ENCODE measurements around the gene IL17RD. TPM values are rescaled to one million over a fixed set of nuclear protein-coding genes. Genes with fewer than 3 reads are reported as not detected.

Gene IL17RD
- total and polyA plus RNA-seq, 2 of the 4 experiments (the other 2 are of a cell fraction), result 0.72 to 0.92 TPM

DNA sequence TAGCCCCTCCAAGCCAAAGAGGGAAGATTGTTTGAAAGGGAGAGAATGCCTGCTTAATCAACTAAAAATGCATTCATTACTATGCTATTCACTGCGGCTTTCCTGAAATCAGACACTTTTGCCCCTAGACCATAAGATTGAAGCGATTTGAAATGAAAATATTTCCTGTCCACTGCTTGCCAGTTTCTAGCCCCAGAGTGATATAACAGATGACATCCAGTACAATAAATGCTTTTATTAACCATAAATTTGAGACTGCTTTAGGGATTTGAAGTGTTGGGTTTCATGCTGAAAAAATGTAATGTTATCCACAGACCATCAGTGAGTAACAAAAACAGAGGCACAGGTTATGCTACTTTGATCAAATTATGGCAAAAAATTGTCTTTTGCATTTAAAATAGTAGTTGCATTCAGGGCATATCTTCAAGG, 14.1 kb downstream of the IL17RD start:
- no peak overlapping the region for H3K4me3 ChIP-seq (ENCODE audit: insufficient read depth, low read depth, low read length)

More for the DNA sequence above, 14.1 kb downstream of the IL17RD start:
- H3K79me1 ChIP-seq (ENCODE audit: low read depth in 1 of 2, low read length in 2 of 2), result no peaks in the 10 kb centered on the region
- no peak overlapping the region for H2AK5ac ChIP-seq (ENCODE audit: low read depth, low read length)
- no peak overlapping the region for H2BK120ac ChIP-seq (ENCODE audit: low read depth, low read length)
- no peak overlapping the region for H2BK15ac ChIP-seq (ENCODE audit: low read depth, low read length)
- no TSS peak for BruUV-seq (replicated peaks)
- H3K14ac ChIP-seq (replicated peaks; ENCODE audit: low read depth, low read length), result no peak overlapping the region
- H3K4me1 ChIP-seq (ENCODE audit: control insufficient read depth, insufficient read depth, low read length), result no peaks in the 10 kb centered on the region; the same call in 1 of the 2 replicates
- peaks cover 7% of the 10 kb centered on the region for H3K27me3 ChIP-seq (ENCODE audit: control insufficient read depth, insufficient read depth, low read length)
- no peak overlapping the region for H2AK9ac ChIP-seq (replicated peaks; ENCODE audit: low read depth, low read length, poor library complexity)
- H3K23ac ChIP-seq (ENCODE audit: low read depth, low read length), result no peak overlapping the region
- H3K18ac ChIP-seq (ENCODE audit: low read depth, low read length), result no peak overlapping the region
- no peak overlapping the region for H2BK20ac ChIP-seq (ENCODE audit: low read depth, low read length)
- no peak overlapping the region for H3K9ac ChIP-seq (ENCODE audit: low read depth, low read length)
- H3K56ac ChIP-seq (ENCODE audit: extremely low read depth, insufficient read depth, low read length), result no peak overlapping the region
- no peak for TF ChIP-seq RAD21 (IDR thresholded peaks at IDR 0.05; ENCODE audit: low read length)
- TF ChIP-seq MAFK (IDR thresholded peaks at IDR 0.05; ENCODE audit: low read depth, low read length), result no peak
- TF ChIP-seq CHD1 (IDR thresholded peaks at IDR 0.05; ENCODE audit: low read depth, low read length), result no peak
- TF ChIP-seq, protein P1, sequence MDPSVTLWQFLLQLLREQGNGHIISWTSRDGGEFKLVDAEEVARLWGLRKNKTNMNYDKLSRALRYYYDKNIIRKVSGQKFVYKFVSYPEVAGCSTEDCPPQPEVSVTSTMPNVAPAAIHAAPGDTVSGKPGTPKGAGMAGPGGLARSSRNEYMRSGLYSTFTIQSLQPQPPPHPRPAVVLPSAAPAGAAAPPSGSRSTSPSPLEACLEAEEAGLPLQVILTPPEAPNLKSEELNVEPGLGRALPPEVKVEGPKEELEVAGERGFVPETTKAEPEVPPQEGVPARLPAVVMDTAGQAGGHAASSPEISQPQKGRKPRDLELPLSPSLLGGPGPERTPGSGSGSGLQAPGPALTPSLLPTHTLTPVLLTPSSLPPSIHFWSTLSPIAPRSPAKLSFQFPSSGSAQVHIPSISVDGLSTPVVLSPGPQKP (IDR thresholded peaks at IDR 0.05; ENCODE audit: borderline replicate concordance, low read depth, low read length), result no peak
- TF ChIP-seq MAZ (IDR thresholded peaks at IDR 0.05; ENCODE audit: borderline replicate concordance, low read depth, low read length), result no peak
- TF ChIP-seq POLR2A (IDR thresholded peaks at IDR 0.05; ENCODE audit: low read depth, low read length), result no peak
- TF ChIP-seq, protein P2, sequence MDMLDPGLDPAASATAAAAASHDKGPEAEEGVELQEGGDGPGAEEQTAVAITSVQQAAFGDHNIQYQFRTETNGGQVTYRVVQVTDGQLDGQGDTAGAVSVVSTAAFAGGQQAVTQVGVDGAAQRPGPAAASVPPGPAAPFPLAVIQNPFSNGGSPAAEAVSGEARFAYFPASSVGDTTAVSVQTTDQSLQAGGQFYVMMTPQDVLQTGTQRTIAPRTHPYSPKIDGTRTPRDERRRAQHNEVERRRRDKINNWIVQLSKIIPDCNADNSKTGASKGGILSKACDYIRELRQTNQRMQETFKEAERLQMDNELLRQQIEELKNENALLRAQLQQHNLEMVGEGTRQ (IDR thresholded peaks at IDR 0.05; ENCODE audit: low read depth, low read length), result no peak
- TF ChIP-seq FOS (IDR thresholded peaks at IDR 0.05; ENCODE audit: low read depth, low read length), result no peak
- TF ChIP-seq RFX5 (IDR thresholded peaks at IDR 0.05; ENCODE audit: low read depth, low read length), result no peak
- TF ChIP-seq NFE2L2 (IDR thresholded peaks at IDR 0.05; ENCODE audit: low read depth, low read length), result no peak
- no peak for TF ChIP-seq SMC3 (IDR thresholded peaks at IDR 0.05; ENCODE audit: low read depth, low read length)
- TF ChIP-seq CEBPB (IDR thresholded peaks at IDR 0.05; ENCODE audit: low read depth, low read length), result no peak
- TF ChIP-seq, protein P3, sequence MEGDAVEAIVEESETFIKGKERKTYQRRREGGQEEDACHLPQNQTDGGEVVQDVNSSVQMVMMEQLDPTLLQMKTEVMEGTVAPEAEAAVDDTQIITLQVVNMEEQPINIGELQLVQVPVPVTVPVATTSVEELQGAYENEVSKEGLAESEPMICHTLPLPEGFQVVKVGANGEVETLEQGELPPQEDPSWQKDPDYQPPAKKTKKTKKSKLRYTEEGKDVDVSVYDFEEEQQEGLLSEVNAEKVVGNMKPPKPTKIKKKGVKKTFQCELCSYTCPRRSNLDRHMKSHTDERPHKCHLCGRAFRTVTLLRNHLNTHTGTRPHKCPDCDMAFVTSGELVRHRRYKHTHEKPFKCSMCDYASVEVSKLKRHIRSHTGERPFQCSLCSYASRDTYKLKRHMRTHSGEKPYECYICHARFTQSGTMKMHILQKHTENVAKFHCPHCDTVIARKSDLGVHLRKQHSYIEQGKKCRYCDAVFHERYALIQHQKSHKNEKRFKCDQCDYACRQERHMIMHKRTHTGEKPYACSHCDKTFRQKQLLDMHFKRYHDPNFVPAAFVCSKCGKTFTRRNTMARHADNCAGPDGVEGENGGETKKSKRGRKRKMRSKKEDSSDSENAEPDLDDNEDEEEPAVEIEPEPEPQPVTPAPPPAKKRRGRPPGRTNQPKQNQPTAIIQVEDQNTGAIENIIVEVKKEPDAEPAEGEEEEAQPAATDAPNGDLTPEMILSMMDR (conservative IDR thresholded peaks at IDR 0.05; ENCODE audit: low read depth, low read length), result no peak
- TF ChIP-seq BHLHE40 (IDR thresholded peaks at IDR 0.05; ENCODE audit: low read depth, low read length), result no peak
- no peak for TF ChIP-seq RCOR1 (IDR thresholded peaks at IDR 0.05; ENCODE audit: insufficient replicate concordance, low read length)
- no peaks in the 10 kb centered on the region for H3K9me3 ChIP-seq (ENCODE audit: control insufficient read depth, insufficient read depth, low read length)
- no peak overlapping the region for H3K27ac ChIP-seq (ENCODE audit: insufficient read depth, low read length)
- H3K36me3 ChIP-seq (ENCODE audit: control insufficient read depth, insufficient read depth, low read length), result no peaks in the 10 kb centered on the region
- DNase-seq (peak; percentile 20), ATAC-seq (ENCODE audit: low read depth) (peak; percentile 17)
- no peaks in the 10 kb centered on the region for H3K9me1 ChIP-seq (ENCODE audit: insufficient read depth, low read length)
- H4K8ac ChIP-seq (ENCODE audit: low read depth in 2 of 2, low read length in 2 of 2), result no peak overlapping the region
- H2AFZ ChIP-seq (replicated peaks; ENCODE audit: low read length, poor library complexity), result no peak overlapping the region
- CTCF ChIA-PET, result no interaction called here
- H4K5ac ChIP-seq (ENCODE audit: low read depth, low read length), result no peak overlapping the region
- POLR2A ChIA-PET (ENCODE audit: unreplicated experiment), result interaction anchor here (0.7 kb wide), 1 partner anchor 263 kb away, joined by 6 read pairs; no protein-coding TSS in a partner anchor
- in situ Hi-C loops (cut with MboI; ENCODE audit: low sequenced_read_pairs) (loop anchor here (25.0 kb wide), 1 partner anchor 411 kb away; the partner anchor contains the start of gene PDE12), dilution Hi-C loops (cut with HindIII; ENCODE audit: low sequenced_read_pairs, unreplicated experiment) (no loop called here), intact Hi-C loops (cut with micrococcal nuclease) (no loop called here)
- no peak overlapping the region for H3K4me2 ChIP-seq (ENCODE audit: low read depth, low read length)
- H4K91ac ChIP-seq (ENCODE audit: insufficient read depth, low read depth, low read length), result no peak overlapping the region
- no peak overlapping the region for H3K4ac ChIP-seq (ENCODE audit: low read depth, low read length)
- no peak overlapping the region for H2BK5ac ChIP-seq (ENCODE audit: low read depth, low read length, poor library complexity, severe bottlenecking)
- no peaks in the 10 kb centered on the region for H4K20me1 ChIP-seq (ENCODE audit: insufficient read depth, low read length)
- WGBS, 2 experiments (ENCODE audit: extremely low coverage in 2 of 2, insufficient read length in 1 of 2), result no CpG with 5 or more reads among the region's 2 CpGs
